Keratinocyte (primary cell): Measurements from ENCODE around the gene TMEM40. TPM values are rescaled to one million over a fixed set of nuclear protein-coding genes. Genes with fewer than 3 reads are reported as not detected.
"Not testable (repeated sequence)": the region's sequence is repeated elsewhere in the genome, so short reads cannot be mapped to it uniquely, and the experiment has no call there.

Source experiments
- DNase-seq: peaks from one replicate; pipeline ENCODE4 v3.0.0-alpha.2; 2011; ENCODE audit warnings: low read depth, missing footprints, low spot score
- FAIRE-seq: peaks from 2 replicates; lab custom pipeline; 2011; peaks lifted over from hg19 to GRCh38; lab: Jason Lieb, UNC
- H2AFZ ChIP-seq: 2 replicates; pipeline ENCODE4 v1.6.0; 2012; ENCODE audit warnings: low read length, control low read depth, inconsistent platforms; ENCODE audit not compliant: control insufficient read depth
- H3K27ac ChIP-seq: 2 replicates; pipeline ENCODE4 v1.5.1; 2011; ENCODE audit warnings: low read length; ENCODE audit not compliant: control insufficient read depth, insufficient read depth
- H3K27me3 ChIP-seq: 3 replicates; pipeline ENCODE4 v1.6.0; 2011; ENCODE audit warnings: low read length; ENCODE audit not compliant: control insufficient read depth, insufficient read depth; ENCODE audit errors: extremely low read depth
- H3K36me3 ChIP-seq, 2 experiments: 2 replicates in 1 of 2; 3 replicates in 1 of 2; pipeline ENCODE4 v1.5.1; 2011; ENCODE audit warnings: low read length in 2 of 2, mild to moderate bottlenecking in 1 of 2; ENCODE audit not compliant: control insufficient read depth in 2 of 2, insufficient read depth in 2 of 2; ENCODE audit errors: extremely low read depth in 1 of 2
- H3K4me1 ChIP-seq: 3 replicates; pipeline ENCODE4 v1.5.1; 2011; ENCODE audit warnings: low read length; ENCODE audit not compliant: control insufficient read depth, insufficient read depth; ENCODE audit errors: extremely low read depth
- H3K4me2 ChIP-seq: 3 replicates; pipeline ENCODE4 v1.6.0; 2011; ENCODE audit warnings: low read depth, low read length; ENCODE audit not compliant: control insufficient read depth, insufficient read depth; ENCODE audit errors: extremely low read depth
- H3K4me3 ChIP-seq, 3 experiments: fragments of 200-600 bp in 1 of 3; sonication (generic) in 1 of 3; 2 replicates in 2 of 3; 3 replicates in 1 of 3; pipeline ENCODE4 v1.5.1; 2011 to 2016; ENCODE audit warnings: low read length in 3 of 3, mild to moderate bottlenecking in 3 of 3, control low read depth in 2 of 3, inconsistent platforms in 1 of 3, low read depth in 1 of 3, mixed read lengths in 1 of 3, mixed run types in 1 of 3, moderate library complexity in 1 of 3; ENCODE audit not compliant: control insufficient read depth in 2 of 3, insufficient read depth in 2 of 3; ENCODE audit errors: extremely low read depth in 1 of 3
- H3K79me2 ChIP-seq: 2 replicates; pipeline ENCODE4 v1.6.0; 2012; ENCODE audit warnings: low read length; ENCODE audit not compliant: control insufficient read depth, insufficient read depth
- H3K9ac ChIP-seq: 3 replicates; pipeline ENCODE4 v1.6.0; 2011; ENCODE audit warnings: low read length; ENCODE audit not compliant: control insufficient read depth, insufficient read depth; ENCODE audit errors: extremely low read depth
- H3K9me1 ChIP-seq: 3 replicates; pipeline ENCODE4 v1.6.0; 2011; ENCODE audit warnings: low read length; ENCODE audit not compliant: control insufficient read depth, insufficient read depth; ENCODE audit errors: extremely low read depth
- H3K9me3 ChIP-seq: 2 replicates; pipeline ENCODE4 v1.5.1; 2012; ENCODE audit warnings: low read depth, low read length; ENCODE audit not compliant: control insufficient read depth
- H4K20me1 ChIP-seq: 3 replicates; pipeline ENCODE4 v1.6.0; 2011; ENCODE audit warnings: low read length; ENCODE audit not compliant: control insufficient read depth, insufficient read depth; ENCODE audit errors: extremely low read depth
- EZH2 ChIP-seq: IDR thresholded peaks from one replicate; pipeline ENCODE4 v1.6.1; 2012; ENCODE audit warnings: inconsistent platforms, mild to moderate bottlenecking, low read length, moderate library complexity
- dilution Hi-C: fragments of 300-500 bp; cut with MboI; formaldehyde crosslinking; loops from one replicate; pipeline ENCODE4 v1.7.0; 2020; ENCODE audit warnings: low sequenced_read_pairs; ENCODE audit not compliant: extremely low pct_ligation_motif_present
- polyA plus RNA-seq, 5 experiments: library from polyadenylated mRNA; depleted of rRNA in 3 of 5; stranded (reverse) in 3 of 5; stranded (forward) in 1 of 5; unstranded in 1 of 5; fragments of >200 nt; gene quantifications; 1 replicate in 1 of 5; 2 replicates in 3 of 5; 3 replicates in 1 of 5; pipeline versions ENCODE4 v1.2.1 to v1.2.3, GENCODE V29; 2011 to 2012; ENCODE audit warnings: missing spikeins in 2 of 5, low read depth in 1 of 5, low replicate concordance in 1 of 5
- TF ChIP-seq, protein P1 (sequence below), 3 experiments: IDR thresholded peaks in 1 of 3; conservative IDR thresholded peaks in 1 of 3; optimal IDR thresholded peaks in 1 of 3; 2 replicates in 2 of 3; 3 replicates in 1 of 3; pipeline versions ENCODE3 to v1.5.1; 2011; ENCODE audit warnings: low read length in 3 of 3, mild to moderate bottlenecking in 3 of 3, moderate library complexity in 2 of 3, control low read depth in 1 of 3, inconsistent platforms in 1 of 3; ENCODE audit not compliant: insufficient read depth in 2 of 3; ENCODE audit errors: extremely low read depth in 1 of 3

Gene TMEM40
- polyA plus RNA-seq, 1 donor (not counting 4 experiments of a cell fraction or from before 2014, with no cell fraction given): 311 TPM

DNA sequence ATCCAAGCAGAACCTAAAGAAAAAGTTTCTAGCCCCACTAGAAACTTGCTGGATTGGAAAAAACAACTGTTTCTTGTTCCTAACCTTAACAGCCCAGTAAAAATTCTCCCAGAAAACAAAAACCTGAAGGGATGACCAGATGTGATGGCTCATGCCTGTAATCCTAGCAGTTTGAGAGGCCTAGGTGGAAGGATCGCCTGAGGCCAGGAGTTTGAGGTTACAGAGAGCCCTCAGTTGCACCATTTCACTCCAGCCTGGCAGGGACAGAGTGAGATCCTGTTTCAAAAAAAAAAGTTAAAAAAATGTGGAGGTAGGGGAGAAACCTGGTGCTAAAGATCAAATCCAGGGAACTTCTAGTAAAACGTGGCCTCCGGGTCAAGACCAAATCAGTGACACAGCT lies 56.6 kb downstream of the TMEM40 start:
- Histone ChIP-seq H2AFZ (no peak overlapping the region), H3K9me3 (no peaks in the 10 kb centered on the region), H3K4me1 (peaks cover 10% of the 10 kb centered on the region), H3K27ac (no peak overlapping the region), H3K9ac (no peak overlapping the region), H3K36me3 (no peaks in the 10 kb centered on the region), H3K79me2 (no peaks in the 10 kb centered on the region), H3K27me3 (no peaks in the 10 kb centered on the region), H4K20me1 (no peaks in the 10 kb centered on the region), H3K4me2 (no peak overlapping the region), H3K9me1 (no peaks in the 10 kb centered on the region), H3K4me3 (no peak overlapping the region)
- FAIRE-seq (no peak), DNase-seq (no peak)
- dilution Hi-C loops: no loop called here
- TF ChIP-seq, protein P1, sequence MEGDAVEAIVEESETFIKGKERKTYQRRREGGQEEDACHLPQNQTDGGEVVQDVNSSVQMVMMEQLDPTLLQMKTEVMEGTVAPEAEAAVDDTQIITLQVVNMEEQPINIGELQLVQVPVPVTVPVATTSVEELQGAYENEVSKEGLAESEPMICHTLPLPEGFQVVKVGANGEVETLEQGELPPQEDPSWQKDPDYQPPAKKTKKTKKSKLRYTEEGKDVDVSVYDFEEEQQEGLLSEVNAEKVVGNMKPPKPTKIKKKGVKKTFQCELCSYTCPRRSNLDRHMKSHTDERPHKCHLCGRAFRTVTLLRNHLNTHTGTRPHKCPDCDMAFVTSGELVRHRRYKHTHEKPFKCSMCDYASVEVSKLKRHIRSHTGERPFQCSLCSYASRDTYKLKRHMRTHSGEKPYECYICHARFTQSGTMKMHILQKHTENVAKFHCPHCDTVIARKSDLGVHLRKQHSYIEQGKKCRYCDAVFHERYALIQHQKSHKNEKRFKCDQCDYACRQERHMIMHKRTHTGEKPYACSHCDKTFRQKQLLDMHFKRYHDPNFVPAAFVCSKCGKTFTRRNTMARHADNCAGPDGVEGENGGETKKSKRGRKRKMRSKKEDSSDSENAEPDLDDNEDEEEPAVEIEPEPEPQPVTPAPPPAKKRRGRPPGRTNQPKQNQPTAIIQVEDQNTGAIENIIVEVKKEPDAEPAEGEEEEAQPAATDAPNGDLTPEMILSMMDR (optimal IDR thresholded peaks at IDR 0.05 in 1 of 3, IDR thresholded peaks at IDR 0.05 in 1 of 3, conservative IDR thresholded peaks at IDR 0.05 in 1 of 3; ENCODE audit: extremely low read depth in 1 of 3, insufficient read depth in 2 of 3, low read length in 3 of 3): no peak
- no peak for TF ChIP-seq EZH2

DNA sequence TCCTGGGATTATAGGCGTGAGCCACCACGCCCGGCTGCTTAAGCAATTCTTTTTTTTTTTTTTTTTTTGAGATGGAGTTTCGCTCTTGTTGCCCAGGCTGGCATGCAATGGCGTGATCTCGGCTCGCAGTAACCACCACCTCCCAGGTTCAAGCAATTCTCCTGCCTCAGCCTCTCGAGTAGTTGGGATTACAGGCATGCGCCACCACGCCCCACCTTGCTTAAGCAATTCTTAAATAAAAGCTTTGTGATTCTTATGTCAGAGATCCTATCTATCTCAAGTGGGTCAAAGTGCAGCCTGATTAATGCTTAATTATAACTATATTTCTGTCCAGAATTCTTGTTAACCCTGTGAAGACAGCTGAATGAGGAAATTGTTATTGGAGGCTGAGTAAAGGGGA lies 57.5 kb downstream of the TMEM40 start:
- FAIRE-seq, H4K20me1 ChIP-seq, DNase-seq, H3K27ac ChIP-seq, H3K4me1 ChIP-seq, H3K36me3 ChIP-seq, H3K9me1 ChIP-seq, H3K9ac ChIP-seq, H3K79me2 ChIP-seq, H3K4me2 ChIP-seq, dilution Hi-C loops, H3K9me3 ChIP-seq, H3K4me3 ChIP-seq, H3K27me3 ChIP-seq, H2AFZ ChIP-seq: not testable (repeated sequence)

- Histone ChIP-seq H3K36me3 (no peaks in the 10 kb centered on the region), H3K9ac (no peak overlapping the region), H3K9me3 (no peaks in the 10 kb centered on the region), H3K9me1 (no peaks in the 10 kb centered on the region), H3K79me2 (no peaks in the 10 kb centered on the region), H3K27ac (no peak overlapping the region), H2AFZ (no peak overlapping the region), H3K4me1 (peaks cover 10% of the 10 kb centered on the region), H3K27me3 (no peaks in the 10 kb centered on the region), H3K4me3 (no peak overlapping the region), H4K20me1 (no peaks in the 10 kb centered on the region), H3K4me2 (no peak overlapping the region)
- dilution Hi-C loops: no loop called here
- FAIRE-seq (no peak), DNase-seq (no peak)
- TF ChIP-seq, protein P1 (optimal IDR thresholded peaks at IDR 0.05 in 1 of 3, IDR thresholded peaks at IDR 0.05 in 1 of 3, conservative IDR thresholded peaks at IDR 0.05 in 1 of 3; ENCODE audit: extremely low read depth in 1 of 3, insufficient read depth in 2 of 3, low read length in 3 of 3): no peak
- no peak for TF ChIP-seq EZH2
Observed at GRCh38 chr3:12700800-12701199, 58.3 kb downstream of the TMEM40 start.
